Epithelial cell of proximal tubule (primary cell): Measurements from ENCODE around the gene NMT2. TPM values are rescaled to one million over a fixed set of nuclear protein-coding genes. Genes with fewer than 3 reads are reported as not detected.

Experiments used
- DNase-seq: peaks from one replicate; pipeline ENCODE4 v3.0.0-alpha.2; 2011; ENCODE audit warnings: low read depth
- H3K4me3 ChIP-seq: 2 replicates; pipeline ENCODE4 v1.5.1; 2011; ENCODE audit warnings: low read depth, mild to moderate bottlenecking, low read length
- CTCF ChIP-seq: conservative IDR thresholded peaks from 2 replicates; pipeline ENCODE4 v1.5.1; 2012; ENCODE audit warnings: low read depth, mild to moderate bottlenecking, low read length
- total RNA-seq: library from RNA; depleted of rRNA; stranded (reverse); fragments of >200 nt; gene quantifications from 2 replicates; pipeline ENCODE4 v1.2.3, GENCODE V29; 2015

NMT2 gene
- total RNA-seq, 1 donor from 2014 or later, result 28.5 TPM

- no peak overlapping the region for H3K4me3 ChIP-seq
- TF ChIP-seq CTCF, result no peak
- no peak for DNase-seq
Measured at GRCh38 chr10:15124908-15125307, 43.6 kb downstream of the NMT2 start.

GRCh38 chr10:15124190-15124589 is 44.3 kb downstream of the NMT2 start:
- TF ChIP-seq CTCF, result no peak
- DNase-seq, result no peak
- H3K4me3 ChIP-seq, result no peak overlapping the region

GRCh38 chr10:15123749-15124184 is 44.7 kb downstream of the NMT2 start:
- no peak for TF ChIP-seq CTCF
- DNase-seq, result no peak
- H3K4me3 ChIP-seq, result no peak overlapping the region

GRCh38 chr10:15122477-15123030 is 45.9 kb downstream of the NMT2 start:
- TF ChIP-seq CTCF, result no peak
- DNase-seq, result no peak
- no peak overlapping the region for H3K4me3 ChIP-seq

- TF ChIP-seq CTCF, result no peak
- H3K4me3 ChIP-seq, result no peak overlapping the region
- no peak for DNase-seq
Measured at GRCh38 chr10:15121707-15122106, 46.8 kb downstream of the NMT2 start.

- no peak for DNase-seq
- no peak overlapping the region for H3K4me3 ChIP-seq
- no peak for TF ChIP-seq CTCF
Measured at GRCh38 chr10:15120523-15120922, 48.0 kb downstream of the NMT2 start.

GRCh38 chr10:15118615-15119014 is 49.9 kb downstream of the NMT2 start:
- no peak overlapping the region for H3K4me3 ChIP-seq
- no peak for DNase-seq
- TF ChIP-seq CTCF, result no peak
